GM18907 (cell line): ENCODE results near the gene DOCK1.

Experiments used
- ATAC-seq: cut with Tn5 transposase; IDR thresholded peaks from one replicate; pipeline ENCODE4 v1.9.1; 2021; ENCODE audit warnings: mild to moderate bottlenecking, moderate library complexity; ENCODE audit not compliant: unreplicated experiment

The DOCK1 gene

GRCh38 chr10:126949161-126949503 is 43.9 kb downstream of the DOCK1 start:
- ATAC-seq = no peak

- no peak for ATAC-seq
Measured at GRCh38 chr10:126950401-126951105, 45.3 kb downstream of the DOCK1 start.

DNA sequence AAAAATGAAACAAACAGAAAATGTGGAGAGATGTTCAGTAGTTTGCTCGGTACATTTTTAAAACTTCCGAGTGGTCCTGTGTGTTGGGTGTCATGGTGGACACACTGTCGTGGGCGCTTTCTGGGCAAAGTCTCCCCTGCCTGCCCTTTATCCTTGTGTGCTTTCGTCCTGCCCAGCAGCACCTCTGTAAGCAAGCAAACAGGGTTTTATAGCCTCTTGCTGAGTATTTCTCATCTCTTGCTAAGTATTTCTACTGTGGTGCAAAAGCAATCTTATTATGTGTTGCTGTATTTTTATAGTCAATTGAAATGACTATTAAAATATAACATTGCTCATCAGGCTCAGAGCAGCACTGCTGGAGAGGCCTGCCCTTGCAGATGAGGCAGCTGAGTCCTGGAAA is 48.7 kb downstream of the DOCK1 start:
- no peak for ATAC-seq

GRCh38 chr10:126955396-126955795 is 50.2 kb downstream of the DOCK1 start:
- no peak for ATAC-seq

DNA sequence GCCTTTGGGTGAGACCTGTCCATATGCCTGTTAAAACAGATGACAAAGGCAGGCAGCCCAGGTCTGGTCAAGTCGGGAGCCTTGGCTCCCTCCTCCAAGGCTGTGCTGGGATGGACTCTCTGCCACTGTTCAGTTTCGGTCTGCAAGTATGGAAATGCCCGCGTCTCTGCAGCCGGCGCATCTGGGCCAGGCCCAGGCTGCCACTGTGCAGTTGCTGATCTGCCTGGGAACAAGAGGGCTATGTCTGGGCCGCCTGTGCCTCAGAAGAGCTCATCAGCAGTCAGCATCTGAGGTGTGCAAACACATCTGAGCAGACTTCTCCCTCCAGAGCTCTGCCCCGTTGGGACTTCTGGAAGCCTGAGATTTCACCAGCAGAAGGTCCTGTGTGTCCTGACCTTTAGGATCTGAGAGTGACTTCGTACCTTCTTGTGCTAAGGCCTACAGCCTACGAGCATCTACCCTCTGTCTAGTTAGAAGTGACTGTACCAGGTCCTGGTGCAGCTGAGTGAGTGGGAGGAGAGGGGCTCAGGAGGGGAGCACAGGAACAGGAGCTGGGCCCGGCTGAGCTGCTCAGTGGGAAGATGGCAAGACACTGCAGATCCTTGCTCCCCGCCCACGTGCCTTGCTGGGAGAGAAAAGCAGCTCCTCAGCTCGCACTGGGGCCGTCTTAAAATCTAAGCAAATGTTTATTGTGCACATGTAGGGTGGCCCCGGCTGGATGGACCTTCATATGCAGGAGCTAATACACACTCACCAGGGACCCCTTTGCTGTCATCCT is 50.9 kb downstream of the DOCK1 start:
- ATAC-seq = no peak

DNA sequence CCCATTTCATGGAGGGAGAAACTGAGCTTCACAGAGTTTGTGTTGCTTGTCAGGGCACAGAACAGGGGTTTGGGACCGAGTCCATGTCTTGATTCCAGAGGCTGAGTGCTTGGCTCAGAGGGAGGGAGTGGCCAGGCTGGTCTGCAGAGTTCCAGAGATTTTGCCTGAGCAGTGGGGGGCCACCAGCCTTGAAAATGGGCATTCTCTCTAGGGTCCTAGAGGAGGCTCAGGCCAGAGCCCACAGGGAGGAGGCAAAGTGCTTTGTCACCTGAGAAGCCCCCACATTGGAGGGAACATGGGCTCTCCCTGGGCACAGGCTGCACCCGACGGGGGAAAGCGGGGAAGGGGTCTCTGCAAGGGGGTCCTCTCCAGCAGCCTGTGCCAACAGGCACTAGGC is 51.5 kb downstream of the DOCK1 start:
- ATAC-seq = no peak

- ATAC-seq = no peak
Measured at GRCh38 chr10:126957111-126957510, 51.9 kb downstream of the DOCK1 start.

DNA sequence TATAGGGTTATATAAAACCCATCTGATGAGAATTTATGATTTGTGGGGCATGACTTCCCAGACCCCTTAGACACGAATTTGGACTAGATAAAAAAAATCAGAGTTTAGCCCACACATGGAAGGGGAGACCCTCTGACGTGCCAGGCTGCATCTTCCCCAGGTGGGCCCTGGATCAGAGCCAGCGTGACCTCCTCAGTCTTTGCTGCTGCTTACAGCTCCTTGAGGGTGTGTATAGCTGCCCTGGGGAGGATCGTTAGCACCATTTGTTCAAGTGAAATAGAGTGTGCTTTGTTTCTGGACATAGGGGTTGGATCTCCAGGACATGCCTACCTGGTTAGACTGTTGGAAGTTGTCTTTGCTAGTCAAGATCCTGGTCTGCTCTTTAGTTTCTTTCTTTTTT is 54.2 kb downstream of the DOCK1 start:
- ATAC-seq = no peak

- ATAC-seq = no peak
Measured at GRCh38 chr10:126959906-126960685, 54.9 kb downstream of the DOCK1 start.

- no peak for ATAC-seq
Measured at GRCh38 chr10:126963354-126963753, 58.1 kb downstream of the DOCK1 start.

DNA sequence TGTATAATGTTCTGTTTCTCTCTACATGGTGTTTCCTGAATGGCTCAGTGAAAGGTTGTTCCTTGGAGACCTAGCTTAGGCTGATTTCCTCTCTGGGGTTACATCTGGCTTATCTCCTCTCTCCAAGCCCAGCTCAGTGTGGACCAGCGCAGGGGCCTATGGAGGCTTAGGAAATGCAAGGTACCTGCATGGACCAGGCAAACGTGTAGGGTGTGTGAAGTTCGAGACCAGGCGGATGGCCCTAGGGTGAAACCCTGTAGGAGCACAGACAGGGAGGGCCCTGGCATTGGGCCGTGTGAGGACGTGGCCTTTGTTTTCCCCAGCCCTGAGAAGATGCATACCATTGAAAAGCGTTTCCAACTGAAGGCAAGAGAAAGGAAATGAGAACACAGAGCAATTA is 59.0 kb downstream of the DOCK1 start:
- no peak for ATAC-seq

DNA sequence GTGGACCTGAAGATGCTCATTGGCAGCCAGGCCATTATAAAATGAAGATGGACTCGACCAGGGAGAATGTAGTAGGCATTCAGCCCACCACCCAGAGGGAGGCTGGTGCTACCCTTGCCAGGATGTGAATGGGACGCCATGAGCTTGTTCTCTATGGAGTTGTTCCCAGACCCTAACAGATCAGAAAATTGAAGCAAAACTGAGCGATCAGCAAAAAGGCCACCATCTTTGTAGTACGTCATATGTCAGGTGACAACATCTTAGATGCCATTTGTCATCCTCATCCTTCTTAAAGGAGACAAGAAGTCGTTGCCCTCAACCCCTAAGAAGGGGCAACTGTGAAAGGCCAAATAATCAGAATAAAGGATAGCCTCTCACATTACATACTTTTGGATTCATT is 61.7 kb downstream of the DOCK1 start:
- no peak for ATAC-seq

DNA sequence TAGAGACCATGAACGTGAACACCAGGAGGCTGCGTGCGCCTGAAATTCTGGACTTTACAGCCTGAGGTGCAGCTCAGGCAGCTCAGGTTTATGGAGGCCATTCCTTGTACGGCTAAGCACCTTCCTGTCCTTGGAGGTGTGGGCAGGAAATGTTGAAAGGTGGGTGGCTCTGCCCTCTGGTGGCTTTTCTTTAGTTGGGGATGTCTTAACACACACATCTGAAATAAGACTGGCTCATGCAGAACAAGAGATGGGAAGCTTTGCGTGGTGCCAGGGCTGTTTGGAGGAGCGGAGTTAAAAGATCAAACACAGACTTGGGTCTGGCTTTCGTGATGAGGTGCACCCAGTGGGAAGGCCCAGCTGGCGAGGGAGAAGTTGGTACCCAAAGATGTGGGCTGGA is 64.1 kb downstream of the DOCK1 start:
- ATAC-seq = no peak

GRCh38 chr10:126972635-126973414 is 67.6 kb downstream of the DOCK1 start:
- no peak for ATAC-seq

- no peak for ATAC-seq
Measured at GRCh38 chr10:126975221-126975620, 70.0 kb downstream of the DOCK1 start.

DNA sequence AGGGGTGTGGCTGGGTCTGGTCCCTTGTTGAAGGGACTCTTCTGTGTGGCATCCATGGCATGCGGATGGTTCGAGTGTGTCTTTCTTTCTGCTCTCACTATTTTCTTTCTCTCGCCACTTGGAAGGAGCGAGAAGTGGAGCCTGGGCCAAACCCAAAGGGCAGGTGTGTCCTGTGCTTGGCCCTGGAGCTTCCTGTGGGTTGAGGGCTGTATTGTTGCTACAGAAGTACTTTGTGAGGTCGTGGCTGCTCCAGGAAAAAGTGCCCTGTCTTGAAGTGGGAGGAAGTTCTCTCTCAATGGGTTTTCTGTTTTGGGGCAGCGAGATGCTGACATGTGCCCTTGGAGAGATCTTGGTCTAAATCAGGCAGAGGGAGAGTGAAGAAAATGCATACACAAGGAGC is 72.0 kb downstream of the DOCK1 start:
- ATAC-seq = no peak

DNA sequence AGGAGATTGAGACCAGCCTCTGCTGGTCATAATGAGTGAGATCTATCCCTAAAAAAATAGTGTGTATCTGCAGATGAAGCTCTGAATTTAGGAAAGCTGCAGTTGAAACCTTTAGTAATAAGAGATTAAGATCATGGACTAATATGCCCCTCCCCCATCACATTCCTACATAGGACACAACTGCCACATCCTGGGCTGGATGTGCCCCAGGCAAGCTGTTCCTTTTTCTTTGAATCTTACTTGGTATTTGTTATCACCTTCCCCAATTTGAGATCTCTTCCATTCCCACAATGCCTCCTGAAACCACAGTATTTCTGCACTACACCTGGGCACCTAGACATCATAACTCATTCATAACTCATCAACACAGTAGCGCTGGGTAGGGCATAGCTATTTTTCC is 74.1 kb downstream of the DOCK1 start:
- ATAC-seq = no peak

GRCh38 chr10:126993208-126993607 is 88.0 kb downstream of the DOCK1 start:
- no peak for ATAC-seq

GRCh38 chr10:126997801-126998590 is 92.8 kb downstream of the DOCK1 start:
- ATAC-seq = no peak

DNA sequence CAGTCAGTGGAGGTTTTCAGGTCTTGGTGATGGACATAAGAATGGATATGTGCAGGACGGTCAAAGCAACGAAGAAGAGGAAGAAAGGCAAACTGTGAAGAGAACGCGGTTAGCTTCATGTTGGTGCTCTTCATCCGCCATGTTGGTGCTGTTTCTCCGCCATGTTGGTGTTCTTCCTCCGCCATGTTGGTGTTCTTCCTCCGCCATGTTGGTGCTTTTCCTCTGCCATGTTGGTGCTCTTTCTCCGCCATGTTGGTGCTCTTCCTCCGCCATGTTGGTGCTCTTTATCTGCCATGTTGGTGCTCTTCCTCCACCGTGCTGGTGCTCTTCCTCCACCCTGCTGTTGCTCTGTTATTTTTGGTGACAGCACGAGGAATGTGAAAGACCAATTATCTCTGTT is 95.4 kb downstream of the DOCK1 start:
- ATAC-seq = no peak
